ENCODE results near the gene GTF2H4. TPM values are rescaled to one million over a fixed set of nuclear protein-coding genes. Genes with fewer than 3 reads are reported as not detected.
A peak's percentile ranks its signal among the peaks of the same experiment; 100 is the strongest.
"Not testable (repeated sequence)": the region's sequence is repeated elsewhere in the genome, so short reads cannot be mapped to it uniquely, and the experiment has no call there.

Gene GTF2H4
- total RNA-seq = 21.4 TPM
- long read RNA-seq, partial matches to known transcripts = 0 of 1 reads
- long read RNA-seq, other reads (novel, unspliced or antisense) = 1 of 1 reads

DNA sequence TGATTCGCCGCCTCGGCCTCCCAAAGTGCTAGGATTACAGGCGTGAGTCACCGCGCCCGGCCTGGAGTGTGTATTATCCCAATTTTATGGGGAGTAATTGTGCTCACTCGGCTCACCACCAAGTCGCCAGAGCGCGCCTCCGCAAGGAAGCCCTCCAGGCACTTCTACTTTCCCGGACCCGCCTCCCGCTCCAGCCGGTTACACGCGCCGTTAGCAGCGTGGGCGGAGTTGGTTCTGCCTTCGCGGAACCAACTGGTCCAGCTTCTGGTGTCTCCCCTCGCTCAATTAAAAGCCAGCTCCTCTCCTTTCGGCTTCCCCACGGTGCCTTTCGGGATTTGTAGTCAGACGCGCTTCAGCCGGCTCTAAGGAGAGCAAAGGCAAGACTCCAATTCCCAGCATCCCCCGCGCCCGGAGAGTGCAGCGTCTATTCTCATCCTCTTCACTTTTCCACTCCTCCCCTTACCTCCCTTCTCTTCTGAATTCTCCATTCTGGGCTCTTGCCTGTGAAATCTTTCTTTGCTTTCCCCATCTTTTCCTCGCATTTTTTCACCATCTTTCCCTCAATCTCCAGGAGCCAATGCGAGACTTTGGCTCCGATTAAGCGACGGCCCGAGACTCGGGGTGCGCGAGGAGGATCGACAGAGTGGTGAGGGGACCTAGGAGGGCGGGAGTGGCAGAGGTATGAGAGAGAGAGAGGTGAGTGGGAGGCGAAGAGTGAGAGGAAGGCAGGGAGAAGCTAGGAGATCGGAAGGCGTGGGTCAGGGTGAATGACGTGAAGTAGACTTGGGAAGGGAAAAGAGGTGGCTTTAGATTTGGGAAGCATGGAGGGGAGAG, at the start of gene GTF2H4:
Gene GTF2H4 (plus strand): TSS at position 450 of the 834 bp plus-strand sequence.
- ATAC-seq (peak; percentile 99), DNase-seq (peak; percentile 96)
- intact Hi-C loops (cut with micrococcal nuclease) = no loop called here

DNA sequence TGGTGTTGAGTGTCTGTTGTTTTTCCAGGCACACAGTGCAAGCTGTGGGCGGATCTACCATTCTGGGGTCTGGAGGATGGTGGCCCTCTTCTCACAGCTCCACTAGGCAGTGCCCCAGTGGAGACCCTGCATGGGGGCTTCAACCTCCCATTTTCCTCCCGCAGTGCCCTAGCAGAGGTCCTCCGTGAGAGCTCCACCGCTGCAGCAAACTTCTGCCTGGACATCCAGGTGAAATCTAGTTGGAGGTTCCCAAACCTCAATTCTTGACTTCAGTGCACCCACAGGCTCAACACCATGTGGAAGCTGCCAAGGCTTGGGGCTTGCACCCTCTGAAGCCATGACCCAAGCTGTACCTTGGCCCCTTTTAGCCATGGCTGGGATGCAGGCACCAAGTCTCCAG, 48.3 kb upstream of the GTF2H4 start:
- intact Hi-C loops (cut with micrococcal nuclease); ATAC-seq; DNase-seq: not testable (repeated sequence)

- DNase-seq (no peak), ATAC-seq (no peak)
- intact Hi-C loops (cut with micrococcal nuclease) = no loop called here
Measured at GRCh38 chr6:30861257-30862048, 46.6 kb upstream of the GTF2H4 start.

GRCh38 chr6:30862156-30862875, 45.7 kb upstream of the GTF2H4 start:
- DNase-seq (no peak), ATAC-seq (no peak)
- intact Hi-C loops (cut with micrococcal nuclease) = no loop called here

DNA sequence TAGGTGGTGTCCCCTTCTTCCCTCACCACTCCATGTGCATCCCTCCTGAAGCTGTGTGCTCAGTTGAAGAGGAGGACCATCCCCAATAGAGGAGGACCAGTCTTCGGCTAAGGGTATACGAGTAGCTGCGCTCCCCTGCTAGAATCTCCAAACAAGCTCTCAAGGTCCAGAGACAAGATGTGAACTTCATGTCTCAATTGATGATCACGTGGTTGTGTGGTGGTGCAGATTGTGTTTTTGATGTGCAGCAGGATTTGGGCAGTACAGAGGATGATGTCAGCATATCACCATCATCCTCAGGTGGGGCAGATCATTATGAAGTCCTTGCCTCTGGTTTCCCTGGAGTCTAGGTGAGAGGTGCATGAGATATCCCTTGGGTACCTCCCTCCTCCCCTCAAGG, 43.7 kb upstream of the GTF2H4 start:
- DNase-seq = no peak
- intact Hi-C loops (cut with micrococcal nuclease) = no loop called here
- ATAC-seq = no peak

GRCh38 chr6:30869241-30869749, 38.7 kb upstream of the GTF2H4 start:
- intact Hi-C loops (cut with micrococcal nuclease); DNase-seq; ATAC-seq: not testable (repeated sequence)

- ATAC-seq = no peak
- intact Hi-C loops (cut with micrococcal nuclease) = no loop called here
- DNase-seq = no peak
Measured at GRCh38 chr6:30870546-30870945, 37.5 kb upstream of the GTF2H4 start.

DNA sequence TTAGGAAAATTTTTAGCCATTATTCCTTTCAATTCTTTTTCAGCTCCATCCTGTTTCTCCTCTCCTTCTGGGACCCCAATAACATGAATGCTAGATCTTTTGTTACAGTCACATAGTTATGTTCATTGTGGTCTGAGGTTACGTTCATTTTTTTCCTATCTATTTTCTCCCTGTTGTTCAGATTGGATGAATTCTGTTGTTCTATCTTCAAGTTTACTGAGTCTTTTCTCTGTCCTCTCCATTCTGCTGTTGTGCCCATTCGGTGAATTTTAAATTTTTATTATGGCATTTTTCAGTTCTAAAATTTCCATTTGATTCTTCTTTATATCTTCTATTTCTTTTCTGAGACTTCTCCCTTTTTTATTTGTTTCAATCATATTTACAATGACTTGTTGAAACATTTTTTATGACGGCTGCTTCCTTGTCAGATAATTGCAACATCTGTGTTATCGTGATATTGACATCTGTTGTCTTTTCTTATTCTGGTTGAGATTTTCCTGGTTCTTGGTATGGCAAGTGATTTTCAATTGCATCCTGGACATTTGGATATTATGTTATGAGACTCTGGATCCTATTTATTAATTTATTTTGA, 36.3 kb upstream of the GTF2H4 start:
- DNase-seq (no peak), ATAC-seq (no peak)
- intact Hi-C loops (cut with micrococcal nuclease) = no loop called here

GRCh38 chr6:30873137-30873640, 34.8 kb upstream of the GTF2H4 start:
- intact Hi-C loops (cut with micrococcal nuclease) = no loop called here
- no peak for ATAC-seq
- no peak for DNase-seq

DNA sequence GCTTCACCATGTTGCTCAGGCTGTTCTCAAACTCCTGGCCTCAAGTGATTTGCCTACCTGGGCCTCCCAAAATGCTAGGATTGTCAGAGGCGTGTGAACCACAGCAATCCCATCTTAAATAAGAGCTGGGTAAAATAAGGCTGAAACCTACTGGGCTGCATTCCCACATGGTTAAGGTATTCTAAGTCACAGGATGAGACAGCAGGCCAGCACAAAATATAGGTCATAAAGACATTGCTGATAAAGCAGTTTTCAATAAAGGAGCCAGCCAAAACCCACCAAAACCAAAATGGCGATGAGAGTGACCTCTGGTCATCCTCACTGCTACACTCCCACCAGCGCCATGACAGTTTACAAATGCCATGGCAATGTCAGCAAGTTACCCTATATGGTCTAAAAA, 34.2 kb upstream of the GTF2H4 start:
- ATAC-seq; DNase-seq; intact Hi-C loops (cut with micrococcal nuclease): not testable (repeated sequence)

DNA sequence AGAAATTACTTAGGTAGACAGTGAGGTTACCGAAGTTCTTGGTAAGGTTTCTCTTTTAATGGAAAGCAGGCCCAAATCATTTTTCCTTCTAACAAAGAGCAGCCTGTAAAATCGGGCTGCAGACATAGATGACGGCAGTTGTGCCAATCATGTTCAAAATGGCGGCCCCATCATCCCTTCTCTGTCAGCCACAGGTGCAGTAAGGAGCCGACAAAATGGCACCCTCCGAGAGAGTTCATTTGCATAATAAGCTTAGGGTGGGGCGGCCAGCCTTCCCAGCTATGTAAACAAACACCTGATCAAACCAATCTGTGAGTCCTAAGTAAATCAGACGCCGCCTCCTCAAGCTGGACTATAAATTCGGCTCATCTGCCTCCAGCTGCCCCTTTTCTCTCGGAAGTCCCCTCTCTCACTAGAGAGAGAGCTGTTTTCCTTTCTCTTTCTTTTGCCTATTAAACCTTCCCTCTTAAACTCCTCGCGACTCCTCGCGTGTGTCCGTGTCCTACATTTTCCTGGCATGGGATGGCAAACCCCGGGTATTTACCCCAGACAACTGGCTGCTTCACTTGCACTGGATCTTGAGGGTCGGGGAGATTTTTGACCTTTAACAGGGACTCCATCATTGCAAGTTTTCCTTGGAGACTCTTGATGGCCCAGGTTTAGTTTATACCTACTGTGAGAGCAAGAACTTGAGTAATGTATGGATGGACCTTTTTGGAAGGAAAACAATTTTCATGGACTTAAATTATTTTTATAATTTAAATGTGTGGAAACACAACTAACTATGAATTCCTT, 32.6 kb upstream of the GTF2H4 start:
- intact Hi-C loops (cut with micrococcal nuclease) = no loop called here
- ATAC-seq (no peak), DNase-seq (no peak)

GRCh38 chr6:30876039-30876730, 31.8 kb upstream of the GTF2H4 start:
- intact Hi-C loops (cut with micrococcal nuclease) = no loop called here
- ATAC-seq (no peak), DNase-seq (no peak)

DNA sequence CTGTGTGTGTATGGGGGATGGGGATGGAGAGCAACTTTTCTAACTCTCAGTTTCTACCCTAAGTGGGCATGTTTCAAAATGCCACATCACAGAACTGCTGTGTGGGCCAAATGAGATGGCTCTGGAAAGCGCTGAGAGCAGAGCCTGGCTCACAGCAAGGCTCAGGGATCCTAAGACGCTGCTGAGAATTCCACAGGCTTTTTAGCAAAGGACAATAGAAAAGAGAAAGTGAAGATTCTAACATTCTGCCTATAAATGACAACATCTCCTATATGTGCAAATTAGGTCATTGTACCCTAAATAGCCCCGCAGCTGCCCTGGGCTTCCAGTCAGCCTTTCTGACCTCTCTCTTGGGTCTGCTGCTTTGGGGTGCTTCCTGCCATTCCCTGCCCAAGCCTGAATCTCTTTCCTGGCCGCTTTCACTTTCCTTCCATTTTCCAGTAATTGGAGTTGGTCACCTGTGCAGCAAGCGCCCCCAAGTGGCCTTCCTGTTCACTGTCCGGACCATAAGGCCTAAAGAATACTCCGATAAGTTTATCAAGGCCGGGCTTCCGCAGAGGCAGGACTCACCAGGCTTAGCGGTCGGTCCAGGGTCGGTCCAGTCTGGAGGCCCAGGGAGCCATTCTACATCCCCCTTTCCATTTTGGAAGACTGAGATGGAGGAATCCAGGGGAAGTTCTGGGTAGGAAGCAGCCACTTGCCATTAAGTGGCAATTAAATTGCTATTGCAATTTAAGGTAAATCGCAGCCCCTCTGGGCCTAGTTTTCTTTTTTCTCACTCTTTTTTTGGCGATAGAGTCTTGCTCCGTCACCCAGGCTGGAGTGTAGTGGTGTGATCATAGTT, 30.4 kb upstream of the GTF2H4 start:
- ATAC-seq (peak; percentile 90), DNase-seq (peak; percentile 92)
- intact Hi-C loops (cut with micrococcal nuclease) = no loop called here

GRCh38 chr6:30879684-30880427, 28.2 kb upstream of the GTF2H4 start:
- DNase-seq = no peak
- intact Hi-C loops (cut with micrococcal nuclease) = no loop called here

DNA sequence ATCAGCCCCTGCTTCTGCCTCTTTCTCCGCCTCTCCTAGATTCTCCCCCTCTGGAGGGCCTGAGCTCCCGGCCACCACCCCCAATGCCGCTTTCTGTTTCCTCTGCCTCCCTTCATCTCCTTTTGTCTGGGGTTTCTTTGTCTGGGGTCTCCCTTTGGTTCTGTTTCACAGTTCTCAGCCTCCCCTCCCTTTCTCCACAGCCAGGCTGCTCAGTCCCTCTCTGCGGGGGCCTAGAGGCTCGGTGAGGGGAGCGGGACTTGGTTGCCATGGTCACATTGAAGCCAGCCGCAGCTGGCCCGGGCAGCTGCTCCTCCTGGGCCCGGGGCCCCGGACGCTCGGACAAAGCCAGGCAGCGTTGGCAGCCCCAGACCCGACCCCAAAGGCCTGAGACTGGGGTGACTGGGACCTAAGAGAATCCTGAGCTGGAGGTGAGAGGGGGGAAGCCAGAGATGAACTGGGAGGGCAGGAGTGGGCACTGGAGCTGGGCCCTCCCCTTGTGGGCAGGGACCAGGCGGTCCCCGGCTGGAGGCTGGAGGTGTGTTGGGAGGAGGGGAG, 27.2 kb upstream of the GTF2H4 start:
- ATAC-seq (no peak), DNase-seq (no peak)
- intact Hi-C loops (cut with micrococcal nuclease) = no loop called here

More at GRCh38 chr6:30879684-30880427, 28.2 kb upstream of the GTF2H4 start:
- no peak for ATAC-seq

Data from left ventricle myocardium superior (tissue), 1 donor.